GM12801 (cell line): ENCODE data around the gene FAM83D.

Experiments used
- CTCF ChIP-seq: IDR thresholded peaks from one replicate; pipeline ENCODE4 v1.5.1; 2011; ENCODE audit warnings: control low read depth; ENCODE audit not compliant: insufficient read length; ENCODE audit errors: extremely low read depth

FAM83D gene

GRCh38 chr20:38915355-38915754 is 10.9 kb upstream of the FAM83D start:
- no peak for TF ChIP-seq CTCF

- no peak for TF ChIP-seq CTCF
These were observed 8.6 kb upstream of the FAM83D start for GRCh38 chr20:38917657-38918056.

- TF ChIP-seq CTCF, result no peak
These were observed 8.0 kb upstream of the FAM83D start for GRCh38 chr20:38918172-38918571.

- TF ChIP-seq CTCF, result no peak
These were observed 6.5 kb upstream of the FAM83D start for GRCh38 chr20:38919683-38920082.

- no peak for TF ChIP-seq CTCF
These were observed 5.8 kb upstream of the FAM83D start for GRCh38 chr20:38920411-38920810.

GRCh38 chr20:38920851-38921250 is 5.4 kb upstream of the FAM83D start:
- TF ChIP-seq CTCF, result no peak

- TF ChIP-seq CTCF, result no peak
These were observed 1.5 kb upstream of the FAM83D start for GRCh38 chr20:38924718-38925117.
